KMS-11 (cell line): Measurements from ENCODE around the gene APOA4.

Source experiments
- H2AFZ ChIP-seq: fragments of 200-600 bp; sonication (generic); 2 replicates; pipeline ENCODE4 v1.6.1; 2016; ENCODE audit warnings: antibody characterized with exemption, mixed run types, low read depth
- H3K27ac ChIP-seq: fragments of 200-600 bp; sonication (generic); 2 replicates; pipeline ENCODE4 v1.6.1; 2016; ENCODE audit warnings: mild to moderate bottlenecking, mixed run types
- H3K27me3 ChIP-seq: fragments of 200-600 bp; sonication (generic); 2 replicates; pipeline ENCODE4 v1.6.1; 2017; ENCODE audit warnings: mild to moderate bottlenecking, low read depth, mixed run types, moderate library complexity; ENCODE audit not compliant: insufficient read depth
- H3K36me3 ChIP-seq: fragments of 200-600 bp; sonication (generic); 2 replicates; pipeline ENCODE4 v1.6.1; 2017; ENCODE audit warnings: mild to moderate bottlenecking, mixed run types; ENCODE audit not compliant: insufficient read depth
- H3K4me1 ChIP-seq: fragments of 200-600 bp; sonication (generic); 2 replicates; pipeline ENCODE4 v1.6.1; 2016; ENCODE audit warnings: mild to moderate bottlenecking, low read depth, mixed run types; ENCODE audit not compliant: poor library complexity, severe bottlenecking
- H3K4me2 ChIP-seq: fragments of 200-600 bp; sonication (generic); 2 replicates; pipeline ENCODE4 v1.7.0; 2016; ENCODE audit warnings: mild to moderate bottlenecking, mixed run types
- H3K4me3 ChIP-seq: fragments of 200-600 bp; sonication (generic); IDR thresholded peaks from 2 replicates; pipeline ENCODE4 v1.6.1; 2017; ENCODE audit warnings: low read depth, low read length, mixed read lengths; ENCODE audit not compliant: insufficient read depth
- H3K79me2 ChIP-seq: fragments of 200-600 bp; sonication (generic); 2 replicates; pipeline ENCODE4 v1.6.1; 2016; ENCODE audit warnings: low read depth, mixed run types; ENCODE audit not compliant: insufficient read depth
- H3K9ac ChIP-seq: fragments of 200-600 bp; sonication (generic); 2 replicates; pipeline ENCODE4 v1.6.1; 2016; ENCODE audit warnings: mild to moderate bottlenecking, mixed run types
- H4K20me1 ChIP-seq: fragments of 200-600 bp; sonication (generic); 2 replicates; pipeline ENCODE4 v1.6.1; 2016; ENCODE audit warnings: mild to moderate bottlenecking, mixed run types; ENCODE audit not compliant: insufficient read depth
- TF ChIP-seq, protein P1 (sequence below): fragments of 200-600 bp; sonication (generic); conservative IDR thresholded peaks from 2 replicates; pipeline ENCODE4 v1.6.1; 2017; ENCODE audit warnings: low read depth, mild to moderate bottlenecking, antibody characterized with exemption, low read length, moderate library complexity, mixed read lengths

The APOA4 gene

DNA sequence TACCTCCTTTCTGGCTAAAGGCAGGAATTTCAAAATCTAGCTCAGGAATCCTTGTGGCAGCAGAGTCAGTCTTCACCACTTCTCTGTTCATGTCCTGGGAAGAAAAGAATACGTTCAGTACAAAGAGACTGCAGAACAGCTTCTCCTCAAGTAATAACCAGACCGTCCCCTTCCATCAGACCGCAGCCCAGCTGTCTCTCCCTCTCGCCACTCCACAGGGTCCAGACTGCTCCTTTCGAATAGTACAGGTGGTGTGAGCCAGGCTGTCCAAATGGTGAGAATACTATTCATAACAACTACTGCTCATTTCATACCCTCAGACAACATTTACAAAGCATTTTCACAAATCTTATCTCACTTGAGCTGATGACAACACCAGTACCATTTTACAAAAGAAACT lies 36.1 kb downstream of the APOA4 start:
- Histone ChIP-seq H4K20me1 (no peaks in the 10 kb centered on the region), H3K27ac (no peak overlapping the region), H3K27me3 (no peaks in the 10 kb centered on the region), H3K4me1 (peaks cover 12% of the 10 kb centered on the region), H3K4me3 (no peak overlapping the region), H3K79me2 (peaks cover 12% of the 10 kb centered on the region), H3K4me2 (peak overlapping the region; percentile 73), H2AFZ (peak overlapping the region; percentile 60; the same call in 1 of the 2 replicates), H3K36me3 (no peaks in the 10 kb centered on the region), H3K9ac (peak overlapping the region; percentile 70; the same call in 1 of the 2 replicates)
- TF ChIP-seq, protein P1, sequence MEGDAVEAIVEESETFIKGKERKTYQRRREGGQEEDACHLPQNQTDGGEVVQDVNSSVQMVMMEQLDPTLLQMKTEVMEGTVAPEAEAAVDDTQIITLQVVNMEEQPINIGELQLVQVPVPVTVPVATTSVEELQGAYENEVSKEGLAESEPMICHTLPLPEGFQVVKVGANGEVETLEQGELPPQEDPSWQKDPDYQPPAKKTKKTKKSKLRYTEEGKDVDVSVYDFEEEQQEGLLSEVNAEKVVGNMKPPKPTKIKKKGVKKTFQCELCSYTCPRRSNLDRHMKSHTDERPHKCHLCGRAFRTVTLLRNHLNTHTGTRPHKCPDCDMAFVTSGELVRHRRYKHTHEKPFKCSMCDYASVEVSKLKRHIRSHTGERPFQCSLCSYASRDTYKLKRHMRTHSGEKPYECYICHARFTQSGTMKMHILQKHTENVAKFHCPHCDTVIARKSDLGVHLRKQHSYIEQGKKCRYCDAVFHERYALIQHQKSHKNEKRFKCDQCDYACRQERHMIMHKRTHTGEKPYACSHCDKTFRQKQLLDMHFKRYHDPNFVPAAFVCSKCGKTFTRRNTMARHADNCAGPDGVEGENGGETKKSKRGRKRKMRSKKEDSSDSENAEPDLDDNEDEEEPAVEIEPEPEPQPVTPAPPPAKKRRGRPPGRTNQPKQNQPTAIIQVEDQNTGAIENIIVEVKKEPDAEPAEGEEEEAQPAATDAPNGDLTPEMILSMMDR, result no peak

DNA sequence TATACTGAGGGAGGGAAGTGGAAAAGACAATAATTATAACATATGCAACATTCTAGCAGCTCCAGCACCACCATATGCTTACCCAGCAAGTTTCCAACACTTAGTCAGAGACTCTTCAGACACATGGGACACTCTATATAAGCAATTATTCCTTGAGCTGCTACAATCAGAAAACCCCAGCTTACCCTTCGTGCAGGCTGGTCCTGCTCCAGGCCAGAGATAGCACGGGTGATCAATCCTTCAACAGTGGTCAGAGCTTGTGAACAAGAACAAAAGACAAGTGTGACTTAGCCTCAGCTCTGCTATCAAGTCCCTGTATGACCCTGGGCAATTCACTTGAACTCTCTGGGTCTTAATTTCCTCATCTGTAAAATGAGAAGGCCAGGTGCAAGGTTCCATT lies 36.8 kb downstream of the APOA4 start:
- H3K27me3 ChIP-seq, result no peaks in the 10 kb centered on the region
- no peak overlapping the region for H2AFZ ChIP-seq
- TF ChIP-seq, protein P1, result no peak
- no peak overlapping the region for H3K4me3 ChIP-seq
- H3K27ac ChIP-seq, result no peak overlapping the region
- H3K9ac ChIP-seq, result no peak overlapping the region
- no peaks in the 10 kb centered on the region for H4K20me1 ChIP-seq
- H3K79me2 ChIP-seq, result peaks cover 12% of the 10 kb centered on the region
- no peaks in the 10 kb centered on the region for H3K36me3 ChIP-seq
- H3K4me2 ChIP-seq, result peak overlapping the region; percentile 73; the same call in 1 of the 2 replicates
- peaks cover 12% of the 10 kb centered on the region for H3K4me1 ChIP-seq

DNA sequence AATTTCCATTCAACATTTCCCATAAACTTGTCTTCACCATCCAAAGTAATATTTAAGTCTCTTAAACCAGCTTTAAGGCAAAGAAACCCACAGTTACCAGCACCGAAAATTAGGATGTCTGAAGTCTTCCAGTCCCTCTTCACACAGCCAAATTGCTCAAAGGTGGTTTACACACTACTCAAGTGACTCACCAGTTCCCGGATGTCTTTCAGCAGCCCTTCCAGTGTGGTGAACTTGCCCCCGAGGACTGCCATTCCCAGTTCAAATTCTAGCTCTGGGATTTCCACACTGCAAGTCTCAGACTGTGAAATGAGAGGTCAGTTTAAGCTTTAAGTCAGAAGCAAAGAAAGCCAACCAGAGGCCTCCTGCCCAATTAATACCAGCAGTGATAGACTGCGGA lies 40.4 kb downstream of the APOA4 start:
- H3K4me3 ChIP-seq, result no peak overlapping the region
- TF ChIP-seq, protein P1, result no peak
- H4K20me1 ChIP-seq, result no peaks in the 10 kb centered on the region
- peaks cover 18% of the 10 kb centered on the region for H3K4me1 ChIP-seq
- no peak overlapping the region for H2AFZ ChIP-seq
- H3K27ac ChIP-seq, result no peak overlapping the region
- no peaks in the 10 kb centered on the region for H3K27me3 ChIP-seq
- H3K4me2 ChIP-seq, result no peak overlapping the region
- no peak overlapping the region for H3K9ac ChIP-seq
- H3K36me3 ChIP-seq, result no peaks in the 10 kb centered on the region
- peaks cover 12% of the 10 kb centered on the region for H3K79me2 ChIP-seq

DNA sequence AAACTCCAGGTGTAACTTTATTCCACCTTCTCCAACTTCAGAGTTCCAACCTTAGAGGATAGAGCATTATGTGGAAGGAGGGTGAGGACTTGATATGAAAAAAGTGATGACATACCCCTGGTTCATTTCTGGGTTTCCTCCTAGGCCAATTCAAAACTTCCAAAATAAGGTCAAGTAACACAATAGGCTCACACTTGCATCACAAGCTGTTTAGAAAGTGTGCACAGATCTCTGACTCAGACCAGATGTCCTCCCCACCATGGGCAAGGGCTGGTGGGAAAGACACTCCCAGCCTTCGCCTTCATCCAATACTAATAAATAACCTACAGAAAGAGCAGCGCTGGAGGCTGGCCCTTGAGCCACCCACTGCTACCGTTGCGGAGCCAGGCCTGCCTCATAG lies 44.5 kb downstream of the APOA4 start:
- Histone ChIP-seq H3K9ac (no peak overlapping the region), H3K36me3 (no peaks in the 10 kb centered on the region), H3K4me1 (peaks cover 48% of the 10 kb centered on the region), H3K79me2 (no peaks in the 10 kb centered on the region), H3K27ac (no peak overlapping the region), H2AFZ (no peak overlapping the region), H3K4me3 (no peak overlapping the region), H4K20me1 (no peaks in the 10 kb centered on the region), H3K27me3 (no peaks in the 10 kb centered on the region), H3K4me2 (no peak overlapping the region)
- TF ChIP-seq, protein P1, result no peak
